Measurements from ENCODE around the gene ESR2.
"Not testable (repeated sequence)": the region's sequence is repeated elsewhere in the genome, so short reads cannot be mapped to it uniquely, and the experiment has no call there.

ESR2 gene

GRCh38 chr14:64119980-64120379, 174.2 kb downstream of the ESR2 start:
- Histone ChIP-seq H3K4me3 (IDR thresholded peaks at IDR 0.05; ENCODE audit: insufficient read depth, low read depth, low read length) (no peak overlapping the region), H3K4me2 (no peak overlapping the region), H3K27ac (no peak overlapping the region), H3K9ac (no peak overlapping the region), H3K79me2 (ENCODE audit: insufficient read depth, low read depth) (no peaks in the 10 kb centered on the region), H4K20me1 (ENCODE audit: insufficient read depth) (no peaks in the 10 kb centered on the region), H3K36me3 (ENCODE audit: insufficient read depth) (no peaks in the 10 kb centered on the region), H3K4me1 (ENCODE audit: low read depth, poor library complexity, severe bottlenecking) (no peaks in the 10 kb centered on the region), H2AFZ (ENCODE audit: low read depth) (no peak overlapping the region), H3K27me3 (ENCODE audit: insufficient read depth, low read depth) (no peaks in the 10 kb centered on the region)
- no peak for TF ChIP-seq CTCF (conservative IDR thresholded peaks at IDR 0.05; ENCODE audit: low read depth, low read length)

GRCh38 chr14:64119500-64119899, 174.7 kb downstream of the ESR2 start:
- Histone ChIP-seq H3K27me3 (ENCODE audit: insufficient read depth, low read depth) (no peaks in the 10 kb centered on the region), H3K4me3 (IDR thresholded peaks at IDR 0.05; ENCODE audit: insufficient read depth, low read depth, low read length) (no peak overlapping the region), H3K4me1 (ENCODE audit: low read depth, poor library complexity, severe bottlenecking) (no peaks in the 10 kb centered on the region), H3K36me3 (ENCODE audit: insufficient read depth) (no peaks in the 10 kb centered on the region), H3K4me2 (no peak overlapping the region), H3K27ac (no peak overlapping the region), H2AFZ (ENCODE audit: low read depth) (no peak overlapping the region), H4K20me1 (ENCODE audit: insufficient read depth) (no peaks in the 10 kb centered on the region), H3K79me2 (ENCODE audit: insufficient read depth, low read depth) (no peaks in the 10 kb centered on the region), H3K9ac (no peak overlapping the region)
- no peak for TF ChIP-seq CTCF (conservative IDR thresholded peaks at IDR 0.05; ENCODE audit: low read depth, low read length)

GRCh38 chr14:64118892-64119291, 175.3 kb downstream of the ESR2 start:
- H3K4me1 ChIP-seq (ENCODE audit: low read depth, poor library complexity, severe bottlenecking): peaks cover 2% of the 10 kb centered on the region
- H3K4me2 ChIP-seq: no peak overlapping the region
- H3K4me3 ChIP-seq (IDR thresholded peaks at IDR 0.05; ENCODE audit: insufficient read depth, low read depth, low read length): no peak overlapping the region
- no peak overlapping the region for H3K9ac ChIP-seq
- no peak for TF ChIP-seq CTCF (conservative IDR thresholded peaks at IDR 0.05; ENCODE audit: low read depth, low read length)
- no peaks in the 10 kb centered on the region for H3K27me3 ChIP-seq (ENCODE audit: insufficient read depth, low read depth)
- H3K79me2 ChIP-seq (ENCODE audit: insufficient read depth, low read depth): no peaks in the 10 kb centered on the region
- no peak overlapping the region for H3K27ac ChIP-seq
- H4K20me1 ChIP-seq (ENCODE audit: insufficient read depth): no peaks in the 10 kb centered on the region
- no peaks in the 10 kb centered on the region for H3K36me3 ChIP-seq (ENCODE audit: insufficient read depth)
- H2AFZ ChIP-seq (ENCODE audit: low read depth): no peak overlapping the region

- H3K4me2 ChIP-seq; H3K9ac ChIP-seq; H3K4me1 ChIP-seq (ENCODE audit: low read depth, poor library complexity, severe bottlenecking); H3K4me3 ChIP-seq (IDR thresholded peaks at IDR 0.05; ENCODE audit: insufficient read depth, low read depth, low read length); H3K36me3 ChIP-seq (ENCODE audit: insufficient read depth); H2AFZ ChIP-seq (ENCODE audit: low read depth); H3K79me2 ChIP-seq (ENCODE audit: insufficient read depth, low read depth); H3K27ac ChIP-seq; H4K20me1 ChIP-seq (ENCODE audit: insufficient read depth); H3K27me3 ChIP-seq (ENCODE audit: insufficient read depth, low read depth): not testable (repeated sequence)
Observed at GRCh38 chr14:64118403-64118742, 175.8 kb downstream of the ESR2 start.

GRCh38 chr14:64117671-64118402, 176.3 kb downstream of the ESR2 start:
- H3K27ac ChIP-seq: no peak overlapping the region
- no peaks in the 10 kb centered on the region for H4K20me1 ChIP-seq (ENCODE audit: insufficient read depth)
- no peak overlapping the region for H2AFZ ChIP-seq (ENCODE audit: low read depth)
- H3K4me2 ChIP-seq: no peak overlapping the region
- no peak for TF ChIP-seq CTCF (conservative IDR thresholded peaks at IDR 0.05; ENCODE audit: low read depth, low read length)
- H3K9ac ChIP-seq: no peak overlapping the region
- no peaks in the 10 kb centered on the region for H3K79me2 ChIP-seq (ENCODE audit: insufficient read depth, low read depth)
- H3K36me3 ChIP-seq (ENCODE audit: insufficient read depth): no peaks in the 10 kb centered on the region
- no peaks in the 10 kb centered on the region for H3K27me3 ChIP-seq (ENCODE audit: insufficient read depth, low read depth)
- no peak overlapping the region for H3K4me3 ChIP-seq (IDR thresholded peaks at IDR 0.05; ENCODE audit: insufficient read depth, low read depth, low read length)
- peaks cover 11% of the 10 kb centered on the region for H3K4me1 ChIP-seq (ENCODE audit: low read depth, poor library complexity, severe bottlenecking)
